DMS53 (cell line): Measurements from ENCODE around the gene SPSB4.

Experiments used
- DNase-seq: peaks from one replicate; lab custom pipeline; 2025; lab: John Stamatoyannopoulos, UW

The SPSB4 gene

DNA sequence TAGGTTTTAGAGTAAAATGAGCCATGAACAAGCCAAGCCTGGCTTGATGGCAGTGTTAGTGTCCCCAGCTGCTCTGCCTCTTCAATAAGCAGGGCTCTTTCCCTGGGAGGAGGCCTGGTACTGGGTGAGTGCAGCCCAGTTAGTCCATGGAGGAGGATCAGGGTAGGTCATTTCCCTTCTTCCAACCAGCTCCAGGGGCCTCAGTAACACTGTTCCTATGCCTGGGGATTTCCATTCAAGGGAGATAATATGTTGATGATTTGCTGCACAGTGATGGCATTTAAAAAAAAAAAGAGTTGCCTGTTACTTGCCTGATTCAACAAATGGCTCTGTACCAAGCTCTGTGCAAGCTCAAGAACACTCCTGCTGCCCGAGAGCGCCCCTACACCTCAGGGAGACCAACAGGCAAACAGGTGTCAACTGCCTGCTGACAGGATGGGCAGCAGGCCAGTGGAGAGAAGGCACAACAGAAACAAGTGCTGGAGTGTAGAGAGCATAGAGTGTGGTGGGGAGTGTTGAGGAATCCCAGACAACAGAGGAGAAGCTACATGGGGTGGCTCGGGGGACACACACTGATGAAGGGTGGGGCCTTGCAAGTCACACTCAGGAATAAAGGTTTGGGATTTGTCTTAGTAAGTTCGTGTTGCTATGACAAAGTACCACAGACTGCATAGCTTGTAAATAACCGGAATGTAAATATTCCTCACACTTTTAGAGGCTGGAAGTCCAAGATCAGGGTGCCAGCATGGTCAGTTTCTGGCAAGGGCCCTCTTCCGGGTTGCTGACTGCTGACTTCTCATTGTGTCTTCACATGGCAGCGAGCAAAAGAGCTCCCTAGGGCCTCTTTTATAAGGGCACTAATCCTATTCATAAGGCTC is 101.9 kb downstream of the SPSB4 start:
- peak; percentile 8 for DNase-seq

- no peak for DNase-seq
Observed at GRCh38 chr3:141153679-141153966, 102.5 kb downstream of the SPSB4 start.

GRCh38 chr3:141164852-141165251 is 113.7 kb downstream of the SPSB4 start:
- DNase-seq, result no peak

- no peak for DNase-seq
Observed at GRCh38 chr3:141167681-141168080, 116.5 kb downstream of the SPSB4 start.

DNA sequence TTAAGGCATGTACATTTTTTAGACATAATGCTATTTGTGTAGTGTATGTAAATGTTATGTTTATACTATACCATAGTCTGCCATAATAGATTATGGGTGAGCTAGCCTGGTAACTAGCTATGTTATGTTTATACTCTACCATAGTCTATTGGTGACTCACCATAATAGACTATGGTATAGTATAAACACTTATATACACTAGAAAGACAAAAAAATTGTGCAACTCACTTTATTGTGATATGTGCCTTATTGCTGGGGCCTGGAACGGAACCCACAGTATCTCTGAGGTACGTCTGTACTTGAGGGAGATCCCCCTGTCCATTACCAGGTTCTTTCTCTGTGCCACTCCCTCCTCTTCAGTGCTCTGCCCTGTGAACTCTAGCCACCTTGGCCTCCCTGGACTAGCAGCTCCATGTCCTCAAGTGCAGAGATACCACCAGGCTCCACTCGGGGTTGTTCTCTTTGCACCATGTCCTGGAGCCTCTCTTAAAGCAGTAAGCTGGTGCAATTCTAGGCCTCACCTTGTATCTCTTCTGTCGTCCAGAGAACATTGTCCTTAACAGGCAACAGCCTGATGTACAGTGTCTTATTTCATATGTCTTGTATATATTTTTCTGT is 119.6 kb downstream of the SPSB4 start:
- DNase-seq, result peak; percentile 4

DNA sequence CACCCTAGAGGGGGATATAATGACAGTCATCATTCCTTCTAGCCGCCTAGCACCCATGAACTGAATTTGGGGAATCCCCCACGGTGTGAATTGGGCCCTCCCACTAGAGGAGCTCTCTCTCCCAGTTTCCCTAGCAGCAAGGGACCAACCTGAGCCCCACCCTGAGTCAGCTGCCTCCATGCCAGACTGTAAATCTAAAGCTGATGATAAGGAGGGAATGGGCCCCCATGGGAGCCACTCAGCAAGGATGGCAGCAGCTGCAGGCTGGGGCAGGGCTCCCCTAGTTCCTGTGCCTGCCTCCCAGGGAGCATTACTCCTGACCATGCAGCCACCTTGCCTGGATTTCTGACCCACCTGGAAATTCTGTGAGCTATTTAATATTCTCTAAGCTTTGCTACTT is 123.5 kb downstream of the SPSB4 start:
- DNase-seq, result no peak

DNA sequence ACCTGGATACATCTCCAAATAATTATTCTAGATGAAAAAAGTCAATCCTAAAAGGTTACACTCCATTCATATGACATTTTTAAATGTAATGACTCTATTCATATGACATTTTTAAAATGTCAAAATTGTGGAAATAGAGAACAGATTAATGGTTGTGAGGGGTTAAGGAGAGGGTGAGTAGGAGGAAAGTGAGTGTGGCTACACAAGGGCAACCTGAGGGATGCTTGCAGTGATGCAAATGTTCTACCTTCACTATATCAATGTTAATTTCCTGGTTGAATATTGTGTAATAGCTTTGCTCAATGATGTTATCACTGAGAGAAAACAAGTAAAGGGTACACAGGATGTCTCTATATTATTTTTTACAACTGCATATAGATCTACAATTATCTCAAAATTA is 125.6 kb downstream of the SPSB4 start:
- DNase-seq, result no peak

- no peak for DNase-seq
Observed at GRCh38 chr3:141178026-141178425, 126.9 kb downstream of the SPSB4 start.

GRCh38 chr3:141178551-141178950 is 127.4 kb downstream of the SPSB4 start:
- DNase-seq, result no peak

DNA sequence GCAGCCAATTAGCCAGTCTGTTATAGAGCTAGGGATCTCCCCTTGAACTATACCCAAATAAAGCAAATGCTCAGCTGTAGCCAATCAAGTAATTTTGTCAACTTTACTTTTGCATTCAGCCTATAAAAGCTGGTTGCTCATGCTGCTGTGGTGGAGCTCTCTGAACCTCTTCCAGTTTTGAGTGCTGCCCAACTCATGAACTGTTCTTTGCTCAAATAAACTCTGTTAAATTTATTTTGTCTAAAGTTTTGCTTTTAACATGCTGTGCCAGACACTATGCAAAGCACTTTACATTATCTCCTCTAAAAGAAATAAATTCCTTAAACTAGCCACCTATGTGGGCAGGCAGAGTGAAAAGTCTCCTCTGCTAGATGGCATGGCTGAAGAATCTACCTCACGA is 128.8 kb downstream of the SPSB4 start:
- no peak for DNase-seq

GRCh38 chr3:141181196-141181595 is 130.0 kb downstream of the SPSB4 start:
- no peak for DNase-seq

DNA sequence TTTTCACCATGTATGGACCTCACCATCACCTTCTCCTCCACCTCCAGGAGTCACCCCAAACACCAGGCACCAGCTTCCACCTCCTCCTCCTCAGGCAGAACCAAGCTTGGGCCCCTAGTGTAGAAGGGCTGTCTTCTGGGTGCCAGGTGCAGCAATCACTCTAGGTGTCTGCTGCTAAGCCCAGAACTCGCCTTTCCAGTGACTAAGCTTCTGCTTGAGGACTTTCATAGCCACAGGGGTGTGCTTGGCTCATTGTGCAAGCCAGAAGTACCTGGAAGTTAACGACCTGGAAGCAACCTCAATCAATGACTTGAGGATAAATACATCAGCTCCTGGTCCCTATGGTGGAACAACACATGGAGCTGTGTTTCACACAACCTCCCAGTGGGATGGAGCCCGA is 130.7 kb downstream of the SPSB4 start:
- DNase-seq, result no peak

GRCh38 chr3:141183606-141184005 is 132.5 kb downstream of the SPSB4 start:
- no peak for DNase-seq

DNA sequence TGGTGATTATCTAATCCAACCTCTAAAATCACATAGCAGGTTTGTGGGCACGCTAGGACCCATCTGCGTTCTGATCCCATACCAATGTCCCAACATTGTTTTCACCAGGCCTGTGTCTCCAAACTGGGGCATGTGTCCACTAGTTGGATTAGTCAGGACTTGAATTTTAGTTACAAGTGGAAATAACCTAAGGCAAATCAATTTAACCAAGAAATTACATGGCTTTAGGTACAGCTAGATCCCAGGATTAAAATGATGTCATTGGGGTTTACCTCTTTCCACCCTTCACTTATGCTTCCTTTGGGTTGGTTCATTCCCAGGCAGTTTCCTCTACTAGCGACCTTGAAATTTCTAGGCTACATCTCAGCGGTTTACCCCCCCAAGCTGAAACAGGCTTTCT is 133.3 kb downstream of the SPSB4 start:
- DNase-seq, result no peak

DNA sequence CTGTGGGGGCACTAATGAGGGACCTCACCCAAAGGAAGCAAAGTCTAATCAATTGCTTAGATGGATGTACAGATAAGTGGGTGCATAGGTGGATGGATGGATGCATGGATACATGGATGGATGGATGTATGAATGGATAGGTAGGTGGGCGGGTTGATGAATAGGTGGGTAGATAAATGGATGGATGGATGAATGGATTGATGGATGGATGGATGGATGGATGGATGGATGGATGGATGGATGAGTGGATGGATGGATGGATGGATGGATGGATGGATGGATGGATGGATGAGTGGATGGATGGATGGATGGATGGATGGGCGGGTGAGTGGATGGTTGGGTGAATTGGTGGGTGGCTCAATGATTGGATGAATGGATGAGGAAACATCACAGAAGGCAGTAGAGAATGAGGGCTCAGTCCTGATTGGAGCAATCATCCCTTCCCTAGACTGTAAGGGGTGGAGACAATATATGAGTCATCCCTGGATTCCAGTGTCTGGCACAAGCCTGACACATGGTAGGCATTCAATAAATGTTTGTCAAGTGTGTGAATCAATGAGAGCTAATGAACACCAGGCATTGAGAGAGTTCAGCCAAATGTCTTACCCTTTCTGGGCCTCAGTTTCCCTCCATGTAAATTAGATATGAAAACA is 140.1 kb downstream of the SPSB4 start:
- peak; percentile 12 for DNase-seq

DNA sequence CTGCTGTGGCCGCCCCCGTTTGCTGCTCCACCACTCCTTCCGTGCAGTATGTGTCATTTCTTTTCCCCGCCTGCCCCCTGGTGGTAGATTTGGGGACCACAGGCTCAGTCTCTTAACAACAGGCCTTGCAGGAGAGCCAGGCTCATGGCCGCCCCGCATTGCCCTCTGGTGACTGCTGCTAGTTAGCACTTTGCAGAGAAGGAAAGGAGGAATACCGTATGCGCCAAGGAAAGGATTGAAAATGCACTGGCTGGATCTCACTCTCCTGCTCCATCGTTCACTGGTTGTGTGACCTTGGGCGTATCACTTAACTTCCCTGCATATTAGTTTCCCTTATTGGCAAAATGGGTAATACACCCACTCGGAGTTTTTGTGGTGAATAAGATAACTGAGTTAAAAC is 141.2 kb downstream of the SPSB4 start:
- DNase-seq, result peak; percentile 94

GRCh38 chr3:141193066-141193830 is 142.1 kb downstream of the SPSB4 start:
- no peak for DNase-seq
